ENCODE results near the gene PUM2. TPM values are rescaled to one million over a fixed set of nuclear protein-coding genes. Genes with fewer than 3 reads are reported as not detected.

The PUM2 gene
- total RNA-seq, 1 experiment from 2014 or later: 104 TPM

DNA sequence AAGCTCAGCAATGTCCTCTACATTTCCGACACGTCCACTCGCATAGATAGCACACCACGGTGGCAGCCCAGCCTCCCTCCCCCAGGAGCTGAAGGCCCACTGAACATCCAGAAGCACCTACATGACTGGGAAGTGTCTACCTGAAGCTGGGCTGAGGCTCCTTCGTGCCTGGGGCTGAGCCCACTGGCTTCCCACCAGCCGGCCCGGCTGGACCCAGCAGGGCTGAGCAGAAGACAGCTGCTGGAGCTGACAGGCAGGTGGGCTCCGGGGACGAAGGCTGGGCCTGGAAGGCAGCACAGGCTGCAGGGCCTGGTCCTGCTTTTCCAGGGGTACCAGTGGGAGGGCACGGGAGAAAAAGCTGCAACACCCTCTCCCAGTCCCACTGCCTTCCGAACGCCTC lies 139.2 kb downstream of the PUM2 start (continued):
- TF ChIP-seq FOXP1 (CRISPR knock-in tag; IDR thresholded peaks at IDR 0.05; ENCODE audit: borderline replicate concordance) (no peak), ATF3 (CRISPR knock-in tag; conservative IDR thresholded peaks at IDR 0.05) (no peak), TEAD1 (CRISPR knock-in tag; IDR thresholded peaks at IDR 0.05) (no peak)
- TF ChIP-seq, protein P1, sequence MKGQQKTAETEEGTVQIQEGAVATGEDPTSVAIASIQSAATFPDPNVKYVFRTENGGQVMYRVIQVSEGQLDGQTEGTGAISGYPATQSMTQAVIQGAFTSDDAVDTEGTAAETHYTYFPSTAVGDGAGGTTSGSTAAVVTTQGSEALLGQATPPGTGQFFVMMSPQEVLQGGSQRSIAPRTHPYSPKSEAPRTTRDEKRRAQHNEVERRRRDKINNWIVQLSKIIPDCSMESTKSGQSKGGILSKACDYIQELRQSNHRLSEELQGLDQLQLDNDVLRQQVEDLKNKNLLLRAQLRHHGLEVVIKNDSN (CRISPR knock-in tag; IDR thresholded peaks at IDR 0.05): no peak

DNA sequence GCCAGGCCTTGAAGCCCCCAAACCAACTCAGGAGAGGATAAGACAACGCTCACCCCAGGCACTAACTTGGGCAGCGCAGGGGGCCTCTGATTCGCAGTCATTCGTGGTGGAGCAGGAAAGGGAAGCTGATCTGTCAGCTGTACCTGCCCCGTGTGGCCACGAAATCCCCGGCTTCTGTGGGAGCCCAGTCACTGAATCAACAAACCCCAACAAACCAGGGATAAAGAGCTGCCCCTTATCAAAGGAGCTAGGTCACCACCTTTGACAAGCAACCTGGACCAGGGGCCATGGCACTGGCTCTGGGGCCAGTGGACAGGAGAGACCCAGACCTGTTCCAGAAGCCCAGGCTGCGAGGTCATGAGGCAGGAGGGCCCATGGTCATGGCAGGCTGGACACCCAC lies 140.2 kb downstream of the PUM2 start:
- no peak overlapping the region for H3K4me3 Mint-ChIP-seq
- no peaks in the 10 kb centered on the region for H3K9me3 Mint-ChIP-seq
- POLR2A ChIA-PET: interaction anchor here (1.3 kb wide), 1 partner anchor 15 kb away, joined by 3 read pairs; the partner anchor contains the start of gene SDC1
- H3K4me1 Mint-ChIP-seq: peaks cover 32% of the 10 kb centered on the region
- H3K27ac Mint-ChIP-seq: no peak overlapping the region
- CTCF ChIA-PET: interaction anchor here (1.2 to 1.7 kb wide), 4 partner anchors 15 to 75 kb away, joined by 3 to 5 read pairs (median 4); partner anchors contain the start of gene SDC1
- TF ChIP-seq CBFB (CRISPR knock-in tag; IDR thresholded peaks at IDR 0.05; ENCODE audit: low read depth) (no peak), ATF1 (CRISPR knock-in tag; IDR thresholded peaks at IDR 0.05) (no peak), PRRX2 (CRISPR knock-in tag; IDR thresholded peaks at IDR 0.05) (no peak)
- TF ChIP-seq, protein P2, sequence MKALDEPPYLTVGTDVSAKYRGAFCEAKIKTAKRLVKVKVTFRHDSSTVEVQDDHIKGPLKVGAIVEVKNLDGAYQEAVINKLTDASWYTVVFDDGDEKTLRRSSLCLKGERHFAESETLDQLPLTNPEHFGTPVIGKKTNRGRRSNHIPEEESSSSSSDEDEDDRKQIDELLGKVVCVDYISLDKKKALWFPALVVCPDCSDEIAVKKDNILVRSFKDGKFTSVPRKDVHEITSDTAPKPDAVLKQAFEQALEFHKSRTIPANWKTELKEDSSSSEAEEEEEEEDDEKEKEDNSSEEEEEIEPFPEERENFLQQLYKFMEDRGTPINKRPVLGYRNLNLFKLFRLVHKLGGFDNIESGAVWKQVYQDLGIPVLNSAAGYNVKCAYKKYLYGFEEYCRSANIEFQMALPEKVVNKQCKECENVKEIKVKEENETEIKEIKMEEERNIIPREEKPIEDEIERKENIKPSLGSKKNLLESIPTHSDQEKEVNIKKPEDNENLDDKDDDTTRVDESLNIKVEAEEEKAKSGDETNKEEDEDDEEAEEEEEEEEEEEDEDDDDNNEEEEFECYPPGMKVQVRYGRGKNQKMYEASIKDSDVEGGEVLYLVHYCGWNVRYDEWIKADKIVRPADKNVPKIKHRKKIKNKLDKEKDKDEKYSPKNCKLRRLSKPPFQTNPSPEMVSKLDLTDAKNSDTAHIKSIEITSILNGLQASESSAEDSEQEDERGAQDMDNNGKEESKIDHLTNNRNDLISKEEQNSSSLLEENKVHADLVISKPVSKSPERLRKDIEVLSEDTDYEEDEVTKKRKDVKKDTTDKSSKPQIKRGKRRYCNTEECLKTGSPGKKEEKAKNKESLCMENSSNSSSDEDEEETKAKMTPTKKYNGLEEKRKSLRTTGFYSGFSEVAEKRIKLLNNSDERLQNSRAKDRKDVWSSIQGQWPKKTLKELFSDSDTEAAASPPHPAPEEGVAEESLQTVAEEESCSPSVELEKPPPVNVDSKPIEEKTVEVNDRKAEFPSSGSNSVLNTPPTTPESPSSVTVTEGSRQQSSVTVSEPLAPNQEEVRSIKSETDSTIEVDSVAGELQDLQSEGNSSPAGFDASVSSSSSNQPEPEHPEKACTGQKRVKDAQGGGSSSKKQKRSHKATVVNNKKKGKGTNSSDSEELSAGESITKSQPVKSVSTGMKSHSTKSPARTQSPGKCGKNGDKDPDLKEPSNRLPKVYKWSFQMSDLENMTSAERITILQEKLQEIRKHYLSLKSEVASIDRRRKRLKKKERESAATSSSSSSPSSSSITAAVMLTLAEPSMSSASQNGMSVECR (CRISPR knock-in tag; IDR thresholded peaks at IDR 0.05; ENCODE audit: borderline replicate concordance): no peak
- no peaks in the 10 kb centered on the region for H3K27me3 Mint-ChIP-seq (ENCODE audit: low read depth)
- DNase-seq (ENCODE audit: low spot score) (no peak), ATAC-seq (no peak)
- no peaks in the 10 kb centered on the region for H3K36me3 Mint-ChIP-seq

DNA sequence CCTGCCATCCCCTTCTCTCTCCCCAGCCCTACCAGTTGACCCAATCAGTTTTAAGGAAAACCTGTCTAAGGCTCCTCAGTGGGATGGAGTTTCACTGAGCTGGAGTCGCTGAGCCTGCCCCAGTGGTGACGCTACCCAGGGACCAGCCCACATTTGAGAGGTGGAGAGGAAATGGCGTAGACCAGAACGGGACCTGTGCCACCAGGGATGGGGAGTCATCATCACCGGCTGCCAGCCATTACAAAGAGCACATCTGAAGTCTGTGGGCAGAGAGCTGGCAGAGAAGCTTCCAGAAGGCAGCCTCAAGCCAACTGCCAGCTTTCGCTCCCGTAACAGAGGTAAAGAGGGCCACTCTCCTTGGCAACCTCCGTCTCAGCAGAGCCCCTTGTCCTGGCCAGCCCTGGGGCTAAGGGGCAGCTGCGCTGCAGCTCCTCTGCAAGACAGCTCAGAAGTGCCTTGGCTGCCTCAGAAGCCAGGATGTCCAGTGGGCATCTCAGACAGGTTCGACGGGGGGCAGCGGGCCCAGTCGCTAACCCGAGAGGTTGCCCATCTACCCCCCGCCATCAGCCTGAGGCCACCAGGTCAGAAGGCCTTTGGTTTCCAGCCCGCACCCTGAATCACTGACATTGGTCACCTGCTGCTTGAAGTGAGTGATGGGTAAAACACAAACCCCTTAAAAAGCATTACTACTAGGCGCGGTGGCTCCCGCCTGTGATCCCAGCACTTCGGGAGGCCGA lies 141.1 kb downstream of the PUM2 start:
- H3K36me3 Mint-ChIP-seq: 0 out of 2 replicates have a peak, but pooled peaks cover 2% of the 10 kb centered on the region
- H3K4me1 Mint-ChIP-seq: peaks cover 24% of the 10 kb centered on the region
- H3K4me3 Mint-ChIP-seq: no peak overlapping the region
- CTCF ChIA-PET: interaction anchor here (0.5 to 1.5 kb wide), 4 partner anchors 14 to 100 kb away, joined by 3 to 4 read pairs (median 3); partner anchors contain the start of gene SDC1
- no peaks in the 10 kb centered on the region for H3K27me3 Mint-ChIP-seq (ENCODE audit: low read depth)
- no peak for DNase-seq (ENCODE audit: low spot score)
- H3K9me3 Mint-ChIP-seq: no peaks in the 10 kb centered on the region
- POLR2A ChIA-PET: no interaction called here
- no peak for ATAC-seq
- peak overlapping the region; percentile 53; the same call in 1 of the 2 replicates for H3K27ac Mint-ChIP-seq
- TF ChIP-seq HMGA2 (CRISPR knock-in tag; IDR thresholded peaks at IDR 0.05): no peak
- TF ChIP-seq ZNF281 (CRISPR knock-in tag; IDR thresholded peaks at IDR 0.05): no peak
- TF ChIP-seq ATF3 (CRISPR knock-in tag; conservative IDR thresholded peaks at IDR 0.05): no peak
- no peak for TF ChIP-seq FOXJ3 (CRISPR knock-in tag; IDR thresholded peaks at IDR 0.05; ENCODE audit: borderline replicate concordance)
- TF ChIP-seq ETV6 (CRISPR knock-in tag; IDR thresholded peaks at IDR 0.05): no peak
- no peak for TF ChIP-seq EMX1 (CRISPR knock-in tag; IDR thresholded peaks at IDR 0.05)
- TF ChIP-seq NR3C1 (CRISPR knock-in tag; conservative IDR thresholded peaks at IDR 0.05; ENCODE audit: low read depth): no peak
- TF ChIP-seq ZNF396 (CRISPR knock-in tag; IDR thresholded peaks at IDR 0.05; ENCODE audit: borderline replicate concordance): no peak
